Prostate gland (tissue), 2 donors: ENCODE measurements around the gene LHPP.

Experiments
- POLR2AphosphoS5 ChIP-seq: sonication (generic); formaldehyde crosslinking; IDR thresholded peaks from one replicate; pipeline ENCODE4 v1.6.1; 2017; ENCODE audit warnings: antibody characterized with exemption
- TF ChIP-seq, protein P1 (sequence below), 4 experiments: fragments of 200-600 bp in 2 of 4; fragments of 450-650 bp in 2 of 4; sonication (generic) in 2 of 4; IDR thresholded peaks; 1 replicate in 3 of 4; 2 replicates in 1 of 4; pipeline ENCODE4 v1.5.1; 2016 to 2019; ENCODE audit warnings: antibody characterized with exemption in 4 of 4, mild to moderate bottlenecking in 2 of 4, moderate library complexity in 2 of 4

- TF ChIP-seq, protein P1, sequence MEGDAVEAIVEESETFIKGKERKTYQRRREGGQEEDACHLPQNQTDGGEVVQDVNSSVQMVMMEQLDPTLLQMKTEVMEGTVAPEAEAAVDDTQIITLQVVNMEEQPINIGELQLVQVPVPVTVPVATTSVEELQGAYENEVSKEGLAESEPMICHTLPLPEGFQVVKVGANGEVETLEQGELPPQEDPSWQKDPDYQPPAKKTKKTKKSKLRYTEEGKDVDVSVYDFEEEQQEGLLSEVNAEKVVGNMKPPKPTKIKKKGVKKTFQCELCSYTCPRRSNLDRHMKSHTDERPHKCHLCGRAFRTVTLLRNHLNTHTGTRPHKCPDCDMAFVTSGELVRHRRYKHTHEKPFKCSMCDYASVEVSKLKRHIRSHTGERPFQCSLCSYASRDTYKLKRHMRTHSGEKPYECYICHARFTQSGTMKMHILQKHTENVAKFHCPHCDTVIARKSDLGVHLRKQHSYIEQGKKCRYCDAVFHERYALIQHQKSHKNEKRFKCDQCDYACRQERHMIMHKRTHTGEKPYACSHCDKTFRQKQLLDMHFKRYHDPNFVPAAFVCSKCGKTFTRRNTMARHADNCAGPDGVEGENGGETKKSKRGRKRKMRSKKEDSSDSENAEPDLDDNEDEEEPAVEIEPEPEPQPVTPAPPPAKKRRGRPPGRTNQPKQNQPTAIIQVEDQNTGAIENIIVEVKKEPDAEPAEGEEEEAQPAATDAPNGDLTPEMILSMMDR (IDR thresholded peaks at IDR 0.05), result no peak
- no peak for TF ChIP-seq POLR2AphosphoS5
Measured at GRCh38 chr10:124663228-124663627, 201.6 kb downstream of the LHPP start.
